ENCODE measurements around the gene TRIP4.

TRIP4 gene

GRCh38 chr15:64500695-64501395 is 113.2 kb downstream of the TRIP4 start:
- Histone ChIP-seq H3K4me1 (peaks cover 25 to 57% (median 34%) of the 10 kb centered on the region in 10 experiments), H3K9me3 (replicated peaks in 1 of 11) (no peaks in the 10 kb centered on the region), H3K4me2 (peak overlapping the region in 2 of 11 experiments; percentile 85 to 94; a peak in 4 of 22 replicates), H3K27ac (peak overlapping the region in 2 of 11 experiments; percentile 72 to 85; a peak in 3 of 22 replicates), H3K4me3 (no peak overlapping the region), H4K20me1 (peaks cover 52 to 94% (median 79%) of the 10 kb centered on the region in 11 experiments; a peak in 20 of 22 replicates), H3K9ac (no peak overlapping the region), H3K36me3 (peaks cover 31 to 95% (median 78%) of the 10 kb centered on the region in 11 experiments), H3K27me3 (no peaks in the 10 kb centered on the region)
- no peak for TF ChIP-seq Cebpa-rat (IDR thresholded peaks at IDR 0.05)

- Histone ChIP-seq H3K9ac (peak overlapping the region in 1 of 11 experiments; percentile 11; a peak in 1 of 22 replicates), H4K20me1 (peaks cover 53 to 92% (median 79%) of the 10 kb centered on the region in 11 experiments; a peak in 20 of 22 replicates), H3K27me3 (no peaks in the 10 kb centered on the region), H3K4me2 (peak overlapping the region in 2 of 11 experiments; percentile 85 to 94; a peak in 4 of 22 replicates), H3K9me3 (replicated peaks in 1 of 11) (no peaks in the 10 kb centered on the region), H3K4me3 (no peak overlapping the region), H3K4me1 (peaks cover 25 to 62% (median 35%) of the 10 kb centered on the region in 10 experiments), H3K27ac (peak overlapping the region in 3 of 11 experiments; percentile 72 to 85 (median 76); a peak in 4 of 22 replicates), H3K36me3 (peaks cover 26 to 93% (median 77%) of the 10 kb centered on the region in 11 experiments)
- no peak for TF ChIP-seq Cebpa-rat (IDR thresholded peaks at IDR 0.05)
These were observed 113.7 kb downstream of the TRIP4 start for GRCh38 chr15:64501396-64501715.

GRCh38 chr15:64502151-64502550 is 114.5 kb downstream of the TRIP4 start:
- H3K27ac ChIP-seq = peak overlapping the region in 6 of 11 experiments; percentile 22 to 85 (median 70); a peak in 8 of 22 replicates
- H3K9me3 ChIP-seq (replicated peaks in 1 of 11) = no peaks in the 10 kb centered on the region
- H3K4me3 ChIP-seq = no peak overlapping the region
- peak overlapping the region in 3 of 11 experiments; percentile 11 to 63 (median 49); a peak in 4 of 22 replicates for H3K9ac ChIP-seq
- H3K4me1 ChIP-seq = peaks cover 33 to 70% (median 42%) of the 10 kb centered on the region in 10 experiments
- peak overlapping the region; percentile 43 to 94 (median 72); a peak in 17 of 22 replicates for H3K4me2 ChIP-seq
- H3K27me3 ChIP-seq = no peaks in the 10 kb centered on the region
- H4K20me1 ChIP-seq = peaks cover 61 to 92% (median 82%) of the 10 kb centered on the region in 11 experiments; a peak in 21 of 22 replicates
- peaks cover 26 to 86% (median 69%) of the 10 kb centered on the region in 11 experiments for H3K36me3 ChIP-seq
- TF ChIP-seq Cebpa-rat (IDR thresholded peaks at IDR 0.05) = no peak

GRCh38 chr15:64502551-64502950 is 114.9 kb downstream of the TRIP4 start:
- no peak for TF ChIP-seq Cebpa-rat (IDR thresholded peaks at IDR 0.05)

GRCh38 chr15:64503197-64503596 is 115.6 kb downstream of the TRIP4 start:
- Histone ChIP-seq H3K27me3 (no peaks in the 10 kb centered on the region), H3K4me3 (peak overlapping the region in 1 of 10 experiments; percentile 8; a peak in 2 of 20 replicates), H3K4me1 (peaks cover 43 to 80% (median 53%) of the 10 kb centered on the region in 10 experiments), H3K9me3 (replicated peaks in 1 of 11) (no peaks in the 10 kb centered on the region), H3K36me3 (peaks cover 26 to 78% (median 59%) of the 10 kb centered on the region in 11 experiments), H4K20me1 (peaks cover 65 to 94% (median 85%) of the 10 kb centered on the region in 11 experiments; a peak in 21 of 22 replicates), H3K9ac (peak overlapping the region; percentile 9 to 74 (median 46); a peak in 19 of 22 replicates), H3K27ac (peak overlapping the region; percentile 27 to 85 (median 67); a peak in 21 of 22 replicates), H3K4me2 (peak overlapping the region; percentile 43 to 94 (median 72))
- no peak for TF ChIP-seq Cebpa-rat (IDR thresholded peaks at IDR 0.05)

More at GRCh38 chr15:64502551-64502950, 114.9 kb downstream of the TRIP4 start:
- H3K9me3 ChIP-seq (replicated peaks in 1 of 11) = no peaks in the 10 kb centered on the region
- peaks cover 26 to 84% (median 65%) of the 10 kb centered on the region in 11 experiments for H3K36me3 ChIP-seq
- peak overlapping the region; percentile 27 to 85 (median 67); a peak in 20 of 22 replicates for H3K27ac ChIP-seq
- H3K4me1 ChIP-seq = peaks cover 37 to 74% (median 46%) of the 10 kb centered on the region in 10 experiments
- peaks cover 65 to 92% (median 82%) of the 10 kb centered on the region in 11 experiments; a peak in 21 of 22 replicates for H4K20me1 ChIP-seq
- peak overlapping the region in 9 of 11 experiments; percentile 11 to 74 (median 51); a peak in 10 of 22 replicates for H3K9ac ChIP-seq
- peak overlapping the region in 1 of 10 experiments; percentile 8; a peak in 1 of 20 replicates for H3K4me3 ChIP-seq
- H3K4me2 ChIP-seq = peak overlapping the region; percentile 43 to 94 (median 72)
- H3K27me3 ChIP-seq = no peaks in the 10 kb centered on the region

GRCh38 chr15:64503640-64504039 is 116.0 kb downstream of the TRIP4 start:
- H3K4me1 ChIP-seq = peaks cover 47 to 84% (median 57%) of the 10 kb centered on the region in 10 experiments
- H3K4me3 ChIP-seq = no peak overlapping the region
- H3K9me3 ChIP-seq (replicated peaks in 1 of 11) = no peaks in the 10 kb centered on the region
- no peaks in the 10 kb centered on the region for H3K27me3 ChIP-seq
- peaks cover 23 to 75% (median 55%) of the 10 kb centered on the region in 11 experiments for H3K36me3 ChIP-seq
- peak overlapping the region; percentile 9 to 74 (median 46); a peak in 19 of 22 replicates for H3K9ac ChIP-seq
- peaks cover 63 to 95% (median 86%) of the 10 kb centered on the region in 11 experiments; a peak in 21 of 22 replicates for H4K20me1 ChIP-seq
- peak overlapping the region; percentile 43 to 94 (median 72) for H3K4me2 ChIP-seq
- peak overlapping the region; percentile 27 to 85 (median 67); a peak in 20 of 22 replicates for H3K27ac ChIP-seq
- TF ChIP-seq Cebpa-rat (IDR thresholded peaks at IDR 0.05) = no peak
